ENCODE results near the gene CCSER1. TPM values are rescaled to one million over a fixed set of nuclear protein-coding genes. Genes with fewer than 3 reads are reported as not detected.

CCSER1 gene
- total and polyA plus RNA-seq, 2 experiments from 2014 or later, result 2.9 to 3.4 TPM

GRCh38 chr4:91485415-91485814 lies 1358.2 kb downstream of the CCSER1 start (continued):
- TF ChIP-seq REST (IDR thresholded peaks at IDR 0.05; ENCODE audit: unreplicated experiment) (no peak), EZH2 (IDR thresholded peaks at IDR 0.05; ENCODE audit: low read depth, unreplicated experiment) (no peak), NANOG (IDR thresholded peaks at IDR 0.05; ENCODE audit: borderline replicate concordance) (no peak), ETS1 (IDR thresholded peaks at IDR 0.05) (no peak), STAT1 (IDR thresholded peaks at IDR 0.05; ENCODE audit: unreplicated experiment) (no peak)

- 0 out of 2 replicates have a peak overlapping the region, but pooled peaks have one; percentile 2 for H3K27ac Mint-ChIP-seq
- Histone ChIP-seq H3K79me2 (replicated peaks; ENCODE audit: insufficient read depth) (no peaks in the 10 kb centered on the region), H3K4me2 (no peak overlapping the region), H3K27me3 (ENCODE audit: insufficient read depth) (no peaks in the 10 kb centered on the region), H3K9me2 (ENCODE audit: insufficient read depth) (no peaks in the 10 kb centered on the region), H3K36me3 (ENCODE audit: insufficient read depth) (no peaks in the 10 kb centered on the region), H2AFZ (no peak overlapping the region), H4K20me1 (replicated peaks; ENCODE audit: insufficient read depth) (no peaks in the 10 kb centered on the region), H3K4me1 (ENCODE audit: insufficient read depth) (no peaks in the 10 kb centered on the region), H3F3A (replicated peaks; ENCODE audit: low read depth) (no peaks in the 10 kb centered on the region), H3K27ac (ENCODE audit: low read depth) (no peak overlapping the region), H3K4me3 (no peak overlapping the region)
- H3K4me3 Mint-ChIP-seq, result no peak overlapping the region
- no peaks in the 10 kb centered on the region for H3K27me3 Mint-ChIP-seq (ENCODE audit: insufficient read depth, low read depth, poor library complexity)
- H3K9me3 Mint-ChIP-seq, result no peaks in the 10 kb centered on the region
- DNase-seq (ENCODE audit: low spot score) (no peak), ATAC-seq (no peak)
- TF ChIP-seq CTCF (conservative IDR thresholded peaks at IDR 0.05; ENCODE audit: low read depth in 2 of 2) (0 out of 4 replicates have a peak, but pooled peaks of 1 of the 2 experiments have one; percentile 4), ZNF462 (CRISPR knock-in tag; IDR thresholded peaks at IDR 0.05) (no peak)
- peaks cover 11% of the 10 kb centered on the region; the same call in 2 of the 3 replicates for H3K4me1 Mint-ChIP-seq
- no peaks in the 10 kb centered on the region for H3K36me3 Mint-ChIP-seq (ENCODE audit: low read depth)
Observed at GRCh38 chr4:91488946-91489345, 1361.8 kb downstream of the CCSER1 start.
